ENCODE results near the gene C19orf67. TPM values are rescaled to one million over a fixed set of nuclear protein-coding genes. Genes with fewer than 3 reads are reported as not detected.

Gene C19orf67
- total RNA-seq, 1 donor from 2014 or later = 0.45 TPM

DNA sequence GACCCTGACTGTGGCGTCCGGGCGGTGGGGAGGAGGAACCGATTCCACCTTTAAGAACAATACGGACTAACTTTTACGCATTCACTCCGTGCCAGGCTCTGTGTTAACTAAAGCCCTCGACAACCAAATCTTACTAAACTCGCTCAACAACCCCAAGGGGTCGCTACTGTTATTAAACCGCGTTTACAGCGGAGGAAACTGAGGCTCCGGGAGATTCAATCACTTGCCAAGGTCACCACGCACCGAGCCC is 3.8 kb upstream of the C19orf67 start:
- Mint-ChIP-seq H3K27ac (peak overlapping the region; percentile 86), H3K27me3 (ENCODE audit: low read depth) (no peaks in the 10 kb centered on the region)
- no peak for DNase-seq (ENCODE audit: low spot score in 2 of 2, unreplicated experiment in 2 of 2)

GRCh38 chr19:14088634-14089411 is 3.2 kb upstream of the C19orf67 start:
- TF ChIP-seq, protein P1, sequence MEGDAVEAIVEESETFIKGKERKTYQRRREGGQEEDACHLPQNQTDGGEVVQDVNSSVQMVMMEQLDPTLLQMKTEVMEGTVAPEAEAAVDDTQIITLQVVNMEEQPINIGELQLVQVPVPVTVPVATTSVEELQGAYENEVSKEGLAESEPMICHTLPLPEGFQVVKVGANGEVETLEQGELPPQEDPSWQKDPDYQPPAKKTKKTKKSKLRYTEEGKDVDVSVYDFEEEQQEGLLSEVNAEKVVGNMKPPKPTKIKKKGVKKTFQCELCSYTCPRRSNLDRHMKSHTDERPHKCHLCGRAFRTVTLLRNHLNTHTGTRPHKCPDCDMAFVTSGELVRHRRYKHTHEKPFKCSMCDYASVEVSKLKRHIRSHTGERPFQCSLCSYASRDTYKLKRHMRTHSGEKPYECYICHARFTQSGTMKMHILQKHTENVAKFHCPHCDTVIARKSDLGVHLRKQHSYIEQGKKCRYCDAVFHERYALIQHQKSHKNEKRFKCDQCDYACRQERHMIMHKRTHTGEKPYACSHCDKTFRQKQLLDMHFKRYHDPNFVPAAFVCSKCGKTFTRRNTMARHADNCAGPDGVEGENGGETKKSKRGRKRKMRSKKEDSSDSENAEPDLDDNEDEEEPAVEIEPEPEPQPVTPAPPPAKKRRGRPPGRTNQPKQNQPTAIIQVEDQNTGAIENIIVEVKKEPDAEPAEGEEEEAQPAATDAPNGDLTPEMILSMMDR (IDR thresholded peaks at IDR 0.05; ENCODE audit: unreplicated experiment) = no peak
- Mint-ChIP-seq H3K4me1 (peaks cover 14% of the 10 kb centered on the region), H3K36me3 (peaks cover 20% of the 10 kb centered on the region), H3K27me3 (ENCODE audit: low read depth) (no peaks in the 10 kb centered on the region), H3K27ac (peak overlapping the region; percentile 86), H3K4me3 (peak overlapping the region; percentile 78), H3K9me3 (no peaks in the 10 kb centered on the region)
- no peak for DNase-seq (ENCODE audit: low spot score in 2 of 2, unreplicated experiment in 2 of 2)

More for the DNA sequence above, 3.8 kb upstream of the C19orf67 start:
- TF ChIP-seq, protein P1 (IDR thresholded peaks at IDR 0.05; ENCODE audit: unreplicated experiment) = no peak
- Mint-ChIP-seq H3K4me1 (peaks cover 14% of the 10 kb centered on the region), H3K4me3 (peak overlapping the region; percentile 78), H3K36me3 (peaks cover 20% of the 10 kb centered on the region), H3K9me3 (no peaks in the 10 kb centered on the region)

- no peak for DNase-seq (ENCODE audit: low spot score in 2 of 2, unreplicated experiment in 2 of 2)
- peaks cover 12% of the 10 kb centered on the region for H3K4me1 Mint-ChIP-seq
- no peak overlapping the region for H3K4me3 Mint-ChIP-seq
- peaks cover 14% of the 10 kb centered on the region for H3K36me3 Mint-ChIP-seq
- no peaks in the 10 kb centered on the region for H3K9me3 Mint-ChIP-seq
- no peak overlapping the region for H3K27ac Mint-ChIP-seq
- H3K27me3 Mint-ChIP-seq (ENCODE audit: low read depth) = no peaks in the 10 kb centered on the region
- TF ChIP-seq, protein P1 (IDR thresholded peaks at IDR 0.05; ENCODE audit: unreplicated experiment) = no peak
Measured at GRCh38 chr19:14086098-14086497, 515 bp upstream of the C19orf67 start.

- H3K4me3 Mint-ChIP-seq = peak overlapping the region; percentile 95
- H3K27me3 Mint-ChIP-seq (ENCODE audit: low read depth) = no peaks in the 10 kb centered on the region
- no peaks in the 10 kb centered on the region for H3K9me3 Mint-ChIP-seq
- H3K27ac Mint-ChIP-seq = no peak overlapping the region
- TF ChIP-seq, protein P1 (IDR thresholded peaks at IDR 0.05; ENCODE audit: unreplicated experiment) = no peak
- H3K4me1 Mint-ChIP-seq = peaks cover 9% of the 10 kb centered on the region
- DNase-seq (ENCODE audit: low spot score in 2 of 2, unreplicated experiment in 2 of 2) = no peak
- peaks cover 3% of the 10 kb centered on the region for H3K36me3 Mint-ChIP-seq
Measured at GRCh38 chr19:14082675-14082960, 3.0 kb downstream of the C19orf67 start.

DNA sequence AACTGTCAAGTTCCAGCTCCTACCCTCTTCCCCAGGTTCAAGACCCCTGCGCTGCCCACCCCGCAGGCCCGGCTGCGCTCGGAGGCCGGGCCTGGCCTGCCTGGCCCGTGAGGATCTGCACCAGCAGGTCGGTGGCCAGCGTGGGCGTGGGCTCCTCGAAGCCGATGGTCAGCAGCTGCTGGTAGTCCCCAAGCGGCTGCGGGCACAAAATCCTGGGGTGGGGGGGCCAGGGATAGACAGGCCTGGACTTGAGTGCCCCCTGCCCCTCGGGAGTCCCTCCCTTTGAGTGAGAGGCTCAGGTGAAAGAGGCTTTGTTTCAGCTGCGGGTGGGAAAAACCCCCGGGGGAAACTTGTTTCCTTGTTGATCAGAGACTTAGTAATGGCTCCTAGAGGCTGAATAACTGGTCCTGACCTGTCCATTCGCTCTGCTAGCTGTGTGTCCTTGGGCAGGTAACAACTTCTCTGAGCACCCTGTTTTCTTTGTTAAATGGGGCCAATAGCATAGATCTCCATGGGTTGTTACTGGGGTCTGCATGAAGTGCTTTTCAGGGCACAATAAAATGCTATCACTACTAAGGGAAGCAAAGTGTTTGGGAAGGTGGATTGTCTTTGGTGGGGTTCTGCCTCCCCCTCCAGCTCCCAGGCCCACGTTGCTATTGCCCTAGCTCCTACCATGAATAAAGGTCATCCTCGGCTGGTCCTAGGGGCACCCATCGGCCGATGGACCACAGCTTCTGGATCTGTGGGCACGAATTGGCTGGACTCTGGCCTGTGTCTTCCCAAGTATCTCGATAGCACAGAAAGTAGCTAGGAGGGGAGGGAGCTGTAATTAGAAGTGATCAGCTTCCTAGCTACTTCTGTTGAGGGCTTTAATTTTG is 3.5 kb downstream of the C19orf67 start:
- TF ChIP-seq, protein P1 (IDR thresholded peaks at IDR 0.05; ENCODE audit: unreplicated experiment) = no peak
- Mint-ChIP-seq H3K27ac (peak overlapping the region; percentile 97), H3K36me3 (peaks cover 3% of the 10 kb centered on the region), H3K27me3 (ENCODE audit: low read depth) (no peaks in the 10 kb centered on the region), H3K9me3 (no peaks in the 10 kb centered on the region), H3K4me1 (peaks cover 9% of the 10 kb centered on the region), H3K4me3 (peak overlapping the region; percentile 95)
- DNase-seq (ENCODE audit: low spot score in 2 of 2, unreplicated experiment in 2 of 2) = no peak
